Mesenchymal stem cell (in vitro differentiated cells and primary cell): ENCODE measurements around the gene SPATA46.

Experiments used
- DNase-seq: peaks from one replicate; pipeline ENCODE4 v3.0.0-alpha.2; 2013
- H2AFZ ChIP-seq: one replicate; pipeline ENCODE4 v1.6.1; 2013; ENCODE audit warnings: low read depth, mild to moderate bottlenecking, control low read depth, inconsistent platforms, low read length, moderate library complexity
- H2AK5ac ChIP-seq: 2 replicates; pipeline ENCODE4 v1.6.1; 2013; ENCODE audit warnings: low read length, moderate library complexity, mild to moderate bottlenecking, inconsistent platforms; ENCODE audit not compliant: severe bottlenecking
- H2BK120ac ChIP-seq: one replicate; pipeline ENCODE4 v1.6.1; 2013; ENCODE audit warnings: low read depth, mild to moderate bottlenecking, inconsistent platforms, low read length, moderate library complexity
- H2BK12ac ChIP-seq, 2 experiments: one replicate each; pipeline ENCODE4 v1.6.1; 2013; ENCODE audit warnings: inconsistent platforms in 2 of 2, low read length in 2 of 2, mild to moderate bottlenecking in 2 of 2, moderate library complexity in 2 of 2, control low read depth in 1 of 2
- H2BK15ac ChIP-seq: one replicate; pipeline ENCODE4 v1.6.1; 2013; ENCODE audit warnings: mild to moderate bottlenecking, low read depth, inconsistent platforms; ENCODE audit not compliant: poor library complexity, severe bottlenecking
- H2BK5ac ChIP-seq: 2 replicates; pipeline ENCODE4 v1.6.1; 2013; ENCODE audit warnings: low read depth, mild to moderate bottlenecking, low read length, control low read depth, inconsistent platforms; ENCODE audit not compliant: poor library complexity, severe bottlenecking
- H3K14ac ChIP-seq, 2 experiments: one replicate each; pipeline ENCODE4 v1.6.1; 2013; ENCODE audit warnings: inconsistent platforms in 2 of 2, low read length in 2 of 2, control low read depth in 1 of 2, mild to moderate bottlenecking in 1 of 2, moderate library complexity in 1 of 2
- H3K18ac ChIP-seq, 2 experiments: one replicate each; pipeline ENCODE4 v1.6.1; 2013; ENCODE audit warnings: inconsistent platforms in 2 of 2, low read length in 2 of 2, control low read depth in 1 of 2, low read depth in 1 of 2, mild to moderate bottlenecking in 1 of 2
- H3K23ac ChIP-seq, 2 experiments: one replicate each; pipeline ENCODE4 v1.6.1; 2013; ENCODE audit warnings: inconsistent platforms in 2 of 2, low read length in 2 of 2, mild to moderate bottlenecking in 2 of 2, moderate library complexity in 2 of 2, control low read depth in 1 of 2
- H3K27ac ChIP-seq: 2 replicates; pipeline ENCODE4 v1.5.1; 2013; ENCODE audit warnings: mild to moderate bottlenecking, moderate library complexity, low read length, control low read depth, inconsistent platforms; ENCODE audit not compliant: poor library complexity, severe bottlenecking
- H3K27me3 ChIP-seq, 2 experiments: 2 replicates each; pipeline versions ENCODE4 v1.6.1 to v1.7.0; 2013; ENCODE audit warnings: low read length in 2 of 2, mild to moderate bottlenecking in 2 of 2, moderate library complexity in 2 of 2, control low read depth in 1 of 2, inconsistent platforms in 1 of 2; ENCODE audit not compliant: control insufficient read depth in 1 of 2, insufficient read depth in 1 of 2
- H3K36me3 ChIP-seq, 2 experiments: 2 replicates each; pipeline versions ENCODE4 v1.6.1 to v1.7.0; 2013; ENCODE audit warnings: low read length in 2 of 2, control low read depth in 1 of 2, inconsistent platforms in 1 of 2, low read depth in 1 of 2, mild to moderate bottlenecking in 1 of 2; ENCODE audit not compliant: insufficient read depth in 2 of 2, control insufficient read depth in 1 of 2
- H3K4ac ChIP-seq, 2 experiments: one replicate each; pipeline ENCODE4 v1.6.1; 2013; ENCODE audit warnings: inconsistent platforms in 2 of 2, low read length in 2 of 2, mild to moderate bottlenecking in 2 of 2, moderate library complexity in 2 of 2, control low read depth in 1 of 2, low read depth in 1 of 2
- H3K4me1 ChIP-seq: 2 replicates; pipeline ENCODE4 v1.6.1; 2013; ENCODE audit warnings: low read depth, low read length, control low read depth; ENCODE audit not compliant: control insufficient read depth, insufficient read depth
- H3K4me2 ChIP-seq: 2 replicates; pipeline ENCODE4 v1.6.1; 2013; ENCODE audit warnings: low read length, mild to moderate bottlenecking, inconsistent platforms; ENCODE audit not compliant: poor library complexity, severe bottlenecking
- H3K4me3 ChIP-seq, 2 experiments: 2 replicates each; pipeline versions ENCODE4 v1.5.1 to v1.7.0; 2013; ENCODE audit warnings: low read length in 2 of 2, mild to moderate bottlenecking in 2 of 2, control low read depth in 1 of 2, low read depth in 1 of 2; ENCODE audit not compliant: insufficient read depth in 1 of 2
- H3K79me1 ChIP-seq: replicated peaks from 2 replicates; pipeline ENCODE4 v1.6.1; 2013; ENCODE audit warnings: mild to moderate bottlenecking, control low read depth, low read length, inconsistent platforms; ENCODE audit not compliant: poor library complexity, severe bottlenecking
- H3K9ac ChIP-seq: 2 replicates; pipeline ENCODE4 v1.7.0; 2013; ENCODE audit warnings: mild to moderate bottlenecking, low read length, moderate library complexity
- H3K9me3 ChIP-seq: 2 replicates; pipeline ENCODE4 v1.7.0; 2013; ENCODE audit warnings: mild to moderate bottlenecking, low read length; ENCODE audit not compliant: control insufficient read depth
- H4K8ac ChIP-seq: one replicate; pipeline ENCODE4 v1.6.1; 2013; ENCODE audit warnings: inconsistent platforms, mild to moderate bottlenecking, low read length, moderate library complexity
- H4K91ac ChIP-seq: one replicate; pipeline ENCODE4 v1.6.1; 2013; ENCODE audit warnings: mild to moderate bottlenecking, low read length, inconsistent platforms
- WGBS: methylation state at CpG from one replicate; pipeline ENCODE4 v1.1.7; 2013; ENCODE audit warnings: mixed read lengths; 5-methylcytosine and 5-hydroxymethylcytosine counted together

Gene SPATA46

GRCh38 chr1:162375463-162375862, 1.2 kb downstream of the SPATA46 start:
- Histone ChIP-seq H2AFZ (no peak overlapping the region), H3K4me3 (no peak overlapping the region), H3K9me3 (no peaks in the 10 kb centered on the region), H3K4me1 (peaks cover 25% of the 10 kb centered on the region), H2BK12ac (no peak overlapping the region), H3K79me1 (no peaks in the 10 kb centered on the region), H2BK5ac (no peak overlapping the region), H3K14ac (no peak overlapping the region), H4K8ac (no peak overlapping the region), H2AK5ac (peak overlapping the region; percentile 20), H2BK15ac (no peak overlapping the region), H3K27ac (no peak overlapping the region), H2BK120ac (no peak overlapping the region), H3K23ac (no peak overlapping the region), H3K27me3 (peaks cover 0 to 4% of the 10 kb centered on the region in 2 experiments), H3K18ac (no peak overlapping the region), H4K91ac (no peak overlapping the region), H3K9ac (no peak overlapping the region), H3K4me2 (no peak overlapping the region), H3K36me3 (no peaks in the 10 kb centered on the region), H3K4ac (no peak overlapping the region)
- DNase-seq = no peak
- WGBS = 83% methylated on average over 8 of the region's 8 CpGs

- Histone ChIP-seq H2BK5ac (no peak overlapping the region), H4K8ac (no peak overlapping the region), H3K4me1 (peaks cover 25% of the 10 kb centered on the region), H3K9me3 (no peaks in the 10 kb centered on the region), H3K4ac (no peak overlapping the region), H2BK12ac (no peak overlapping the region), H3K27me3 (peaks cover 0 to 8% of the 10 kb centered on the region in 2 experiments), H3K9ac (no peak overlapping the region), H3K27ac (no peak overlapping the region), H2BK15ac (no peak overlapping the region), H2BK120ac (no peak overlapping the region), H3K23ac (no peak overlapping the region), H3K4me2 (no peak overlapping the region), H3K18ac (no peak overlapping the region), H2AK5ac (no peak overlapping the region), H3K4me3 (no peak overlapping the region), H4K91ac (no peak overlapping the region), H3K14ac (no peak overlapping the region), H3K36me3 (no peaks in the 10 kb centered on the region), H3K79me1 (no peaks in the 10 kb centered on the region), H2AFZ (no peak overlapping the region)
- DNase-seq = no peak
- WGBS = 92% methylated on average over 9 of the region's 9 CpGs
These were observed 2.2 kb downstream of the SPATA46 start for GRCh38 chr1:162374406-162374805.

GRCh38 chr1:162373541-162374260, 3.0 kb downstream of the SPATA46 start:
- Histone ChIP-seq H3K9me3 (no peaks in the 10 kb centered on the region), H3K4ac (no peak overlapping the region), H2BK15ac (no peak overlapping the region), H2AFZ (no peak overlapping the region), H3K27me3 (peaks cover 0 to 15% of the 10 kb centered on the region in 2 experiments), H3K36me3 (no peaks in the 10 kb centered on the region), H4K8ac (no peak overlapping the region), H2AK5ac (no peak overlapping the region), H3K27ac (no peak overlapping the region), H2BK120ac (no peak overlapping the region), H3K9ac (no peak overlapping the region), H4K91ac (no peak overlapping the region), H2BK5ac (no peak overlapping the region), H3K18ac (no peak overlapping the region), H3K4me3 (no peak overlapping the region), H3K4me1 (peaks cover 25% of the 10 kb centered on the region), H3K79me1 (no peaks in the 10 kb centered on the region), H3K23ac (peak overlapping the region in 1 of 2 experiments; percentile 51), H3K14ac (no peak overlapping the region), H3K4me2 (no peak overlapping the region), H2BK12ac (no peak overlapping the region)
- peak; percentile 71 for DNase-seq
- 65% methylated on average over 8 of the region's 8 CpGs for WGBS

GRCh38 chr1:162373072-162373427, 3.6 kb downstream of the SPATA46 start:
- H4K8ac ChIP-seq = no peak overlapping the region
- no peak overlapping the region for H3K23ac ChIP-seq
- no peak overlapping the region for H3K4me3 ChIP-seq
- H3K9me3 ChIP-seq = no peaks in the 10 kb centered on the region
- H3K27ac ChIP-seq = no peak overlapping the region
- peaks cover 0 to 18% of the 10 kb centered on the region in 2 experiments for H3K27me3 ChIP-seq
- H2BK12ac ChIP-seq = no peak overlapping the region
- no peak overlapping the region for H2BK15ac ChIP-seq
- H3K36me3 ChIP-seq = no peaks in the 10 kb centered on the region
- H2BK5ac ChIP-seq = no peak overlapping the region
- H3K9ac ChIP-seq = no peak overlapping the region
- no peak overlapping the region for H3K14ac ChIP-seq
- H2AFZ ChIP-seq = no peak overlapping the region
- no peak for DNase-seq
- peaks cover 25% of the 10 kb centered on the region for H3K4me1 ChIP-seq
- no peak overlapping the region for H2BK120ac ChIP-seq
- H3K4me2 ChIP-seq = no peak overlapping the region
- peak overlapping the region; percentile 46 for H2AK5ac ChIP-seq
- no peaks in the 10 kb centered on the region for H3K79me1 ChIP-seq
- no peak overlapping the region for H3K4ac ChIP-seq
- H4K91ac ChIP-seq = no peak overlapping the region
- 100% methylated on average over 1 of the region's 1 CpG for WGBS
- no peak overlapping the region for H3K18ac ChIP-seq
